ENCODE results near the gene NCK2. TPM values are rescaled to one million over a fixed set of nuclear protein-coding genes. Genes with fewer than 3 reads are reported as not detected.
"Not testable (repeated sequence)": the region's sequence is repeated elsewhere in the genome, so short reads cannot be mapped to it uniquely, and the experiment has no call there.

Gene NCK2
- total and polyA plus RNA-seq, 7 experiments from 2014 or later = 30.8 to 134 (median 105) TPM

DNA sequence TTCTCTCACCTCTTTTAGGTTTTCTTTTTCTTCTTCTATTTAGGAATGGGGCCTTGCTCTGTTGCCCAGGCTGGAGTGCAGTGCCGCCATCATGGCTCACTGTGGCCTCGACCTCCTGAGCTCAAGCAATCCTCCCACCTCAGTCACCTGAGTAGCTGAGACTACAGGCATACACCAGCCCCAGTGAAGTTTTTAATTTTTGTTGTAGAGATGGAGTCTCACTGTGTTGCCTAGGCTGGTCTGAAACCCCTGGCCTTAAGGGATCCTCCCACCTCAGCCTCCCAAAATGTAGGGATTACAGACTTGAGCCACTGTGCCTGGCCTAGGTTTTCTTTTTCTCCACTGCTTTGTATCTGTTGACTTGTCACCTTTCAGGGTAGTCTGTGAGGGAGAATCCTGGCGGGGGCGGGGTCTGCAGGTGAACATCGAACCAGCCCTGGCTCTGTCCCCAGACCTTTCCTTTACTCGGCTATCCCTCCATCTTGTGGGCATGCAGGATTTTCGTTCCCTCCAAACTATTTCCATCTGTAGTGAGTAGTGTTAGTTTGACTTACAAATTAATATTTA, 21.7 kb downstream of the NCK2 start:
- no peak for ATAC-seq
- H3K4me1 ChIP-seq (ENCODE audit: control insufficient read depth in 2 of 2, insufficient read depth in 2 of 2, low read length in 2 of 2) = peaks cover 82 to 83% of the 10 kb centered on the region in 2 donors
- no peak for DNase-seq
- H3K36me3 Mint-ChIP-seq = peaks cover 7 to 36% (median 27%) of the 10 kb centered on the region in 5 donors
- peaks cover 66 to 100% (median 90%) of the 10 kb centered on the region in 7 donors for H3K4me1 Mint-ChIP-seq
- H3K27ac ChIP-seq (ENCODE audit: low read depth, low read length) = peak overlapping the region; percentile 58
- no peak overlapping the region for H3K4me3 ChIP-seq (ENCODE audit: low read length)
- peak overlapping the region; percentile 25 to 71 (median 52) for H3K4me3 Mint-ChIP-seq
- H3K36me3 ChIP-seq (ENCODE audit: control insufficient read depth in 2 of 3, insufficient read depth in 3 of 3, low read length in 3 of 3) = peaks cover 0 to 20% (median 0%) of the 10 kb centered on the region in 3 experiments
- H3K27me3 Mint-ChIP-seq = no peaks in the 10 kb centered on the region
- POLR2A ChIA-PET = interaction anchor here (1.0 to 7.4 kb wide), 4 partner anchors 13 to 29 kb away, joined by 3 to 31 read pairs (median 10); no protein-coding TSS in a partner anchor
- peaks cover 0 to 8% (median 0%) of the 10 kb centered on the region in 11 donors for H3K9me3 Mint-ChIP-seq
- CTCF ChIA-PET = interaction anchor here (1.0 kb wide), 1 partner anchor 21 kb away, joined by 3 read pairs; no protein-coding TSS in a partner anchor
- no peaks in the 10 kb centered on the region for H3K27me3 ChIP-seq (ENCODE audit: control insufficient read depth in 2 of 2, insufficient read depth in 2 of 2, low read length in 2 of 2)
- H3K27ac Mint-ChIP-seq = peak overlapping the region; percentile 84 to 94 (median 92)
- no peaks in the 10 kb centered on the region for H3K9me3 ChIP-seq (ENCODE audit: control insufficient read depth in 2 of 3, low read length in 3 of 3)
- intact Hi-C loops (cut with micrococcal nuclease) = no loop called here

DNA sequence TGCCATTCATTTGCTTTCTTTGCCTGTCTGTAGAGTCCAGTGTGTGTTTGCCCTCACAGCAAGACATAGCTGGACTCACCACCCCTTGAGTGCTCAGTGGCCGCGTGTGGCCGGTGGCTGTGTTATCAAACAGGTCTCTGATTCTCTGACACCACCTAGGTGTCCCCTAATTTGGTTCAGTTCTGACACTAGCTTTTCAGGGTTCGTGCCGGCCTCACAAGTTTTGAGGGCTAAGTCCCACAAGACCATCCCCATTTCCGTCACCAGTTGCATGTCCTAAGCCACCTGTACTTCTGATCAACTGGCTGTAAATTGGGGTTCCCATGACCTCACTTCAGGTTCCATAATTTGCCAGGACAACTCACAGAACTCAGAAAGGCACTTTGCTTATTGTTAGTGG, 23.5 kb downstream of the NCK2 start:
- Histone ChIP-seq H3K4me3 (ENCODE audit: low read length) (no peak overlapping the region), H3K4me1 (ENCODE audit: control insufficient read depth in 2 of 2, insufficient read depth in 2 of 2, low read length in 2 of 2) (peaks cover 78 to 84% of the 10 kb centered on the region in 2 donors), H3K36me3 (ENCODE audit: control insufficient read depth in 2 of 3, insufficient read depth in 3 of 3, low read length in 3 of 3) (peaks cover 0 to 30% (median 0%) of the 10 kb centered on the region in 3 experiments), H3K27me3 (ENCODE audit: control insufficient read depth in 2 of 2, insufficient read depth in 2 of 2, low read length in 2 of 2) (no peaks in the 10 kb centered on the region), H3K9me3 (ENCODE audit: control insufficient read depth in 2 of 3, low read length in 3 of 3) (no peaks in the 10 kb centered on the region), H3K27ac (ENCODE audit: low read depth, low read length) (no peak overlapping the region)
- ATAC-seq (no peak), DNase-seq (no peak)
- no peaks in the 10 kb centered on the region for H3K27me3 Mint-ChIP-seq
- peak overlapping the region in 7 of 10 donors; percentile 39 to 93 (median 63) for H3K4me3 Mint-ChIP-seq
- H3K9me3 Mint-ChIP-seq = peaks cover 0 to 8% (median 0%) of the 10 kb centered on the region in 11 donors
- CTCF ChIA-PET = interaction anchor here (0.7 to 1.3 kb wide), 3 partner anchors 12 to 14 kb away, joined by 3 read pairs; no protein-coding TSS in a partner anchor
- intact Hi-C loops (cut with micrococcal nuclease) = loop anchor here (1.0 to 2.0 kb wide), 2 partner anchors 9 to 15 kb away; no protein-coding TSS in a partner anchor
- peaks cover 9 to 41% (median 30%) of the 10 kb centered on the region in 5 donors for H3K36me3 Mint-ChIP-seq
- H3K4me1 Mint-ChIP-seq = peaks cover 70 to 100% (median 96%) of the 10 kb centered on the region in 7 donors
- POLR2A ChIA-PET = interaction anchor here (2.8 to 7.4 kb wide), 2 partner anchors 10 to 21 kb away, joined by 21 to 31 read pairs; no protein-coding TSS in a partner anchor
- H3K27ac Mint-ChIP-seq = peak overlapping the region in 8 of 9 donors; percentile 63 to 94 (median 92)

DNA sequence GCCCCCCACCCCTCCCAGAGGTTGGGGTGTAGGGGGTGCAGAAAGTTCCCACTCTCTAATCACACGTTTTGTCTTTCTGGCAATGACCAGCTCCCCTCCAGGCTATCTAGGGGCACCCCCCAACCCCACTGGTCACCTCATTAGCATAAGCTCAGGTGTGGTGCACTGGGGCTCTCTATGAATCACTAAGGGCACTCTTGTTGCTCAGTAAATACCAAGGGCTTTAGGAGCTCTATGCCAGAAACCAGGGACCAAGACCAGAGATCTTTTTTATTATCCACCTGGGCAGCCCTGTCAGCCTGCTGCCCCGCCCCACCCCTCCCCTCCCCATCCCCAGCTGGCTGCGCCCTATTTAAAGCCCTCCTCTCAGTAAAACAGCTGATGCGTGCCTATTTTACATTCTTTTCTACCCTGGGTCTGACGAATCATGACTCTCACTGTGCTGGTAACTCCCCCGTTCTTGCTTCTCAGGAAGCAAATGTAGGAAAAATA, 24.3 kb downstream of the NCK2 start:
- peaks cover 0 to 33% (median 4%) of the 10 kb centered on the region in 3 experiments for H3K36me3 ChIP-seq (ENCODE audit: control insufficient read depth in 2 of 3, insufficient read depth in 3 of 3, low read length in 3 of 3)
- DNase-seq = peak in 1 of 9 donors; percentile 3
- Mint-ChIP-seq H3K27ac (peak overlapping the region; percentile 74 to 94 (median 91)), H3K4me3 (peak overlapping the region; percentile 51 to 93 (median 66)), H3K9me3 (peaks cover 0 to 8% (median 0%) of the 10 kb centered on the region in 11 donors), H3K4me1 (peaks cover 77 to 100% (median 96%) of the 10 kb centered on the region in 7 donors), H3K27me3 (no peaks in the 10 kb centered on the region), H3K36me3 (peaks cover 15 to 47% (median 30%) of the 10 kb centered on the region in 5 donors)
- peaks cover 78 to 87% of the 10 kb centered on the region in 2 donors for H3K4me1 ChIP-seq (ENCODE audit: control insufficient read depth in 2 of 2, insufficient read depth in 2 of 2, low read length in 2 of 2)
- intact Hi-C loops (cut with micrococcal nuclease) = loop anchor here (1.0 to 2.0 kb wide), 2 partner anchors 8 to 14 kb away; no protein-coding TSS in a partner anchor
- H3K9me3 ChIP-seq (ENCODE audit: control insufficient read depth in 2 of 3, low read length in 3 of 3) = no peaks in the 10 kb centered on the region
- H3K27me3 ChIP-seq (ENCODE audit: control insufficient read depth in 2 of 2, insufficient read depth in 2 of 2, low read length in 2 of 2) = no peaks in the 10 kb centered on the region
- ChIA-PET CTCF (interaction anchor here (1.0 to 1.3 kb wide), 2 partner anchors 13 kb away, joined by 3 read pairs; no protein-coding TSS in a partner anchor), POLR2A (interaction anchor here (0.7 to 7.4 kb wide), 4 partner anchors 9 to 25 kb away, joined by 3 to 31 read pairs (median 12); no protein-coding TSS in a partner anchor)
- H3K4me3 ChIP-seq (ENCODE audit: low read length) = no peak overlapping the region
- peak overlapping the region; percentile 46 for H3K27ac ChIP-seq (ENCODE audit: low read depth, low read length)
- no peak for ATAC-seq

DNA sequence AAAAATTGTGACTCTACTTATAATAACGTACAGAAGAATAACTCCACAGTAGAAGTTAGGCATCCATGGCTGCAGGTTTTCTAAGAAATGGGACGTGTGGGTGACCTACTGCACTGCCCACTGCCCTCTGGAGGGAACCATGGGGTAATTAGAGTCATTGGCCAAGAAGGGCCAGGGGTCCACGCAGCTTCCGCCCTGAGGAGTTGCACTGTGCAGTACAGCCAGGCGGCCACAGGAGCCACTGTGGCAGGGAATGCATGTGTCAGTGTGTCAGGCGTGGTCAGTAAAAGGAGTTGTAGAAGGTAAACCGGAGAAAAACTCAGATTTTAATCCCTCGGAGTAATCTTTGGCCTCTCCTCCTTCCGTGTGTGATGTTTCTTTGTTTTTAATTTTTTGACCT, 24.8 kb downstream of the NCK2 start:
- ChIA-PET POLR2A (interaction anchor here (0.7 to 7.4 kb wide), 4 partner anchors 9 to 25 kb away, joined by 3 to 31 read pairs (median 12); no protein-coding TSS in a partner anchor), CTCF (no interaction called here)
- Histone ChIP-seq H3K4me3 (ENCODE audit: low read length) (no peak overlapping the region), H3K27ac (ENCODE audit: low read depth, low read length) (peak overlapping the region; percentile 46), H3K36me3 (ENCODE audit: control insufficient read depth in 2 of 3, insufficient read depth in 3 of 3, low read length in 3 of 3) (peaks cover 0 to 33% (median 4%) of the 10 kb centered on the region in 3 experiments), H3K9me3 (ENCODE audit: control insufficient read depth in 2 of 3, low read length in 3 of 3) (no peaks in the 10 kb centered on the region), H3K27me3 (ENCODE audit: control insufficient read depth in 2 of 2, insufficient read depth in 2 of 2, low read length in 2 of 2) (no peaks in the 10 kb centered on the region), H3K4me1 (ENCODE audit: control insufficient read depth in 2 of 2, insufficient read depth in 2 of 2, low read length in 2 of 2) (peaks cover 78 to 86% of the 10 kb centered on the region in 2 donors)
- Mint-ChIP-seq H3K9me3 (peaks cover 0 to 8% (median 0%) of the 10 kb centered on the region in 11 donors), H3K36me3 (peaks cover 15 to 49% (median 30%) of the 10 kb centered on the region in 5 donors), H3K4me3 (peak overlapping the region; percentile 51 to 93 (median 64)), H3K27me3 (no peaks in the 10 kb centered on the region), H3K4me1 (peaks cover 77 to 100% (median 96%) of the 10 kb centered on the region in 7 donors), H3K27ac (peak overlapping the region; percentile 60 to 94 (median 89))
- ATAC-seq = peak; percentile 23
- intact Hi-C loops (cut with micrococcal nuclease) = loop anchor here in 1 of 2 donors (2.0 kb wide), 1 partner anchor 13 kb away; no protein-coding TSS in a partner anchor
- no peak for DNase-seq

DNA sequence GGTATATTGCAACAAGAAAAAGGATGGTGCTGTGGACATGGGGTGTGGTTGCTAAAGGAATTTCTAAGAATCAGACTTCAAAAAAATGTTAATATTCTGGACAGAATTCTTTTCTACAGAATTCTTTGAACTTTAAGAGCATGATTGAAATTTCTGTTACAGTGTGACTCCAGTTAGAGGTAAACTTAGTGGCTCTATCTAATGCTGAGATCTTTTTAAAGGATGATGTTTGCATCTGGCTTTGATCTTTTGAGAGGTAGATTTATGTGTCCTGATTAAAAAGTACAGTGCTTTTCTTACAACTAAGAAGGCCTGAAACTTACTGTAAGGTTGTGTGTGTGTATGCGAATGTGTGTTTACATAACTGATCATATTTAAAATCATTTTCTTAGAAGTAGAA, 25.4 kb downstream of the NCK2 start:
- no peaks in the 10 kb centered on the region for H3K27me3 Mint-ChIP-seq

DNA sequence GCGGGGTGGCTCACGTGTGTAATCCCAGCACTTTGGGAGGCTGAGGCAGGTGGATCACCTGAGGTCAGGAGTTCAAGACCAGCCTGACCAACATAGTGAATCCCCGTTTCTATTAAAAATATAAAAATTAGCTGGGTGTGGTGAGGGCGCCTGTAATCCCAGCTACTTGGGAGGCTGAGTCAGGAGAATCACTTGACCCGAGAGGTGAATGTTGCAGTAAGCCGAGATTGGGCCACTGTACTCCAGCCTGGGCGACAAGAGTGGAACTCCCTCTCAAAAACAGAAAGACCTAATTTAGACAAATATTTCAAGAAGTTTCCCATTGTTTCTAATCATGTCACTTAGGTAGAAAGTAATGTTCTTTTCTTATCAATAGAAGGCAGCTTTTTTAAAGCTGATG, 26.6 kb downstream of the NCK2 start:
- H3K4me1 Mint-ChIP-seq = peaks cover 74 to 100% (median 96%) of the 10 kb centered on the region in 7 donors
- H3K9me3 Mint-ChIP-seq; H3K27me3 ChIP-seq (ENCODE audit: control insufficient read depth in 2 of 2, insufficient read depth in 2 of 2, low read length in 2 of 2); H3K9me3 ChIP-seq (ENCODE audit: control insufficient read depth in 2 of 3, low read length in 3 of 3); intact Hi-C loops (cut with micrococcal nuclease); DNase-seq; ATAC-seq; H3K27me3 Mint-ChIP-seq; H3K4me3 ChIP-seq (ENCODE audit: low read length): not testable (repeated sequence)
- Histone ChIP-seq H3K27ac (ENCODE audit: low read depth, low read length) (peak overlapping the region; percentile 62), H3K4me1 (ENCODE audit: control insufficient read depth in 2 of 2, insufficient read depth in 2 of 2, low read length in 2 of 2) (peaks cover 74 to 81% of the 10 kb centered on the region in 2 donors), H3K36me3 (ENCODE audit: control insufficient read depth in 2 of 3, insufficient read depth in 3 of 3, low read length in 3 of 3) (peaks cover 0 to 33% (median 4%) of the 10 kb centered on the region in 3 experiments)
- H3K36me3 Mint-ChIP-seq = peaks cover 15 to 45% (median 30%) of the 10 kb centered on the region in 5 donors
- H3K4me3 Mint-ChIP-seq = peak overlapping the region in 6 of 10 donors; percentile 21 to 93 (median 44)
- H3K27ac Mint-ChIP-seq = peak overlapping the region in 8 of 9 donors; percentile 55 to 96 (median 92)
- CTCF ChIA-PET = interaction anchor here (0.9 to 1.6 kb wide), 2 partner anchors 16 kb away, joined by 4 to 6 read pairs; no protein-coding TSS in a partner anchor
- POLR2A ChIA-PET = interaction anchor here (0.6 to 1.6 kb wide), 7 partner anchors 11 to 215 kb away, joined by 3 to 8 read pairs (median 3); no protein-coding TSS in a partner anchor

More for the DNA sequence above, 25.4 kb downstream of the NCK2 start:
- Mint-ChIP-seq H3K27ac (peak overlapping the region; percentile 59 to 94 (median 89)), H3K4me1 (peaks cover 76 to 100% (median 96%) of the 10 kb centered on the region in 7 donors), H3K36me3 (peaks cover 15 to 50% (median 30%) of the 10 kb centered on the region in 5 donors), H3K9me3 (peaks cover 0 to 8% (median 0%) of the 10 kb centered on the region in 11 donors), H3K4me3 (peak overlapping the region; percentile 51 to 93 (median 66))
- Histone ChIP-seq H3K4me1 (ENCODE audit: control insufficient read depth in 2 of 2, insufficient read depth in 2 of 2, low read length in 2 of 2) (peaks cover 76 to 83% of the 10 kb centered on the region in 2 donors), H3K36me3 (ENCODE audit: control insufficient read depth in 2 of 3, insufficient read depth in 3 of 3, low read length in 3 of 3) (peaks cover 0 to 33% (median 4%) of the 10 kb centered on the region in 3 experiments), H3K27me3 (ENCODE audit: control insufficient read depth in 2 of 2, insufficient read depth in 2 of 2, low read length in 2 of 2) (no peaks in the 10 kb centered on the region), H3K27ac (ENCODE audit: low read depth, low read length) (peak overlapping the region; percentile 46), H3K9me3 (ENCODE audit: control insufficient read depth in 2 of 3, low read length in 3 of 3) (no peaks in the 10 kb centered on the region), H3K4me3 (ENCODE audit: low read length) (no peak overlapping the region)
- ATAC-seq (peak; percentile 40), DNase-seq (peak in 2 of 9 donors; percentile 42 to 51)
- CTCF ChIA-PET = no interaction called here
- intact Hi-C loops (cut with micrococcal nuclease) = no loop called here
- POLR2A ChIA-PET = interaction anchor here (7.4 kb wide), 1 partner anchor 23 kb away, joined by 31 read pairs; no protein-coding TSS in a partner anchor
